ENCODE measurements around the gene PRAMEF18.
"Not testable (repeated sequence)": the region's sequence is repeated elsewhere in the genome, so short reads cannot be mapped to it uniquely, and the experiment has no call there.

The PRAMEF18 gene

DNA sequence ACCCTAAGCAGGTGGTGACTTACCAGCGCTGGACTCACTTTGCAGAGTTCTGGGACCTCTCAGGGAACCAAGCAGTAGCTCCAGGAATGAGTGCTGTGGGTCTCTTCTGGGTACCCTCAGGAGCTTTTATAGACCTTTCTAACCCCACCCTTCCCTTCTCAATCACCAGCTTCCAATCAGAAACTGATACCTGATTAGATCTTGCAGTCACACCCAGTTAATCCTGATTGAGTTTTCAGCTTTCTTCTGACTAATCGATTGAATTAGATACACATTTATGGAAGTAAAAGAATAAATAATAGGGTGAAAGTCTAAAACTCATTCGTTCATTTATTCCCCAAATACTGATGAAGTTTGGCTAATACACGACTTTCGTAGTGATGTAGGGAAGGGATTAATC lies 24.6 kb downstream of the PRAMEF18 start, which contains the start of gene PRAMEF13:
Gene PRAMEF13, minus strand, starts transcription at position 101 of the 400 bp plus-strand sequence. CDS start 1,820 bp downstream, outside the sequence.
- DNase-seq = not testable (repeated sequence)
